GM21423 (cell line): Measurements from ENCODE around the gene VPS45.
"Not testable (repeated sequence)": the region's sequence is repeated elsewhere in the genome, so short reads cannot be mapped to it uniquely, and the experiment has no call there.

ENCODE experiments used
- ATAC-seq: cut with Tn5 transposase; IDR thresholded peaks from one replicate; pipeline ENCODE4 v1.9.1; 2021; ENCODE audit warnings: mild to moderate bottlenecking, moderate library complexity; ENCODE audit not compliant: unreplicated experiment

The VPS45 gene

GRCh38 chr1:150126811-150127210 lies 59.2 kb downstream of the VPS45 start:
- no peak for ATAC-seq

- no peak for ATAC-seq
These were observed 59.9 kb downstream of the VPS45 start for GRCh38 chr1:150127464-150127863.

GRCh38 chr1:150127868-150128267 lies 60.3 kb downstream of the VPS45 start:
- ATAC-seq: no peak

- no peak for ATAC-seq
These were observed 64.8 kb downstream of the VPS45 start for GRCh38 chr1:150132372-150132771.

GRCh38 chr1:150134537-150134936 lies 67.0 kb downstream of the VPS45 start:
- no peak for ATAC-seq

GRCh38 chr1:150135400-150135799 lies 67.8 kb downstream of the VPS45 start:
- not testable (repeated sequence) for ATAC-seq

GRCh38 chr1:150138044-150138443 lies 70.5 kb downstream of the VPS45 start:
- ATAC-seq: no peak

- ATAC-seq: no peak
These were observed 73.9 kb downstream of the VPS45 start for GRCh38 chr1:150141452-150141851.

GRCh38 chr1:150142083-150142482 lies 74.5 kb downstream of the VPS45 start:
- ATAC-seq: no peak

- ATAC-seq: no peak
These were observed 77.0 kb downstream of the VPS45 start for GRCh38 chr1:150144606-150145005.

- not testable (repeated sequence) for ATAC-seq
These were observed 78.4 kb downstream of the VPS45 start for GRCh38 chr1:150146016-150146415.

- ATAC-seq: no peak
These were observed 79.4 kb downstream of the VPS45 start for GRCh38 chr1:150146849-150147542.

- no peak for ATAC-seq
These were observed 81.3 kb downstream of the VPS45 start for GRCh38 chr1:150148837-150149270.

- ATAC-seq: peak; percentile 49
These were observed 81.9 kb downstream of the VPS45 start, which contains the start of gene PLEKHO1 for GRCh38 chr1:150149271-150150132. Gene PLEKHO1, plus strand, starts transcription at chr1:150149916. Its CDS starts 342 bp downstream, at chr1:150150258.

- no peak for ATAC-seq
These were observed 82.8 kb downstream of the VPS45 start for GRCh38 chr1:150150133-150151021.

GRCh38 chr1:150151291-150152181 lies 84.0 kb downstream of the VPS45 start:
- peak; percentile 37 for ATAC-seq

GRCh38 chr1:150152182-150152536 lies 84.6 kb downstream of the VPS45 start:
- no peak for ATAC-seq

GRCh38 chr1:150152772-150153456 lies 85.3 kb downstream of the VPS45 start:
- no peak for ATAC-seq

- no peak for ATAC-seq
These were observed 86.6 kb downstream of the VPS45 start for GRCh38 chr1:150154143-150154542.
